K562 (cell line): Measurements from ENCODE around the gene TMEM129. TPM values are rescaled to one million over a fixed set of nuclear protein-coding genes. Genes with fewer than 3 reads are reported as not detected.

ENCODE experiments used
- CBX8 ChIP-seq: fragments of 200-600 bp; sonication (generic); IDR thresholded peaks from 2 replicates; pipeline ENCODE4 v1.6.1; 2012; ENCODE audit warnings: borderline replicate concordance, mixed run types, low read depth, mild to moderate bottlenecking, moderate library complexity, mixed read lengths, low read length, control low read depth, inconsistent platforms; ENCODE audit not compliant: poor library complexity, severe bottlenecking; ENCODE audit errors: extremely low read depth
- CCNT2 ChIP-seq: IDR thresholded peaks from 2 replicates; pipeline ENCODE4 v1.6.1; 2011; ENCODE audit warnings: borderline replicate concordance, low read depth, mild to moderate bottlenecking, moderate library complexity, mixed read lengths, low read length; ENCODE audit not compliant: insufficient read length; ENCODE audit errors: extremely low read depth
- COPS2 ChIP-seq: fragments of 450-650 bp; conservative IDR thresholded peaks from 2 replicates; pipeline ENCODE4 v1.6.1; 2016; ENCODE audit warnings: mild to moderate bottlenecking, moderate library complexity
- ETV5 ChIP-seq: sonication (generic); formaldehyde crosslinking; IDR thresholded peaks from 2 replicates; pipeline ENCODE4 v1.4.0; 2020; ENCODE audit warnings: low read depth, mild to moderate bottlenecking, missing genetic modification reagents
- GABPB1 ChIP-seq: sonication (generic); formaldehyde crosslinking; IDR thresholded peaks from 2 replicates; pipeline ENCODE4 v1.8.0; 2022; ENCODE audit warnings: mild to moderate bottlenecking, missing genetic modification reagents
- HCFC1 ChIP-seq: IDR thresholded peaks from 2 replicates; pipeline ENCODE4 v1.6.1; 2012; ENCODE audit warnings: low read depth, low read length, improper control_type of control experiment
- HNRNPLL ChIP-seq: fragments of 200-400 bp; formaldehyde crosslinking; IDR thresholded peaks from 2 replicates; pipeline ENCODE4 v1.6.1; 2017; ENCODE audit warnings: low read length, low read depth, mild to moderate bottlenecking; ENCODE audit not compliant: poor library complexity, severe bottlenecking
- HOXB6 ChIP-seq: fragments of 250-450 bp; sonication (Bioruptor Pico); IDR thresholded peaks from 2 replicates; pipeline ENCODE4 v1.5.1; 2022; ENCODE audit warnings: mild to moderate bottlenecking, borderline replicate concordance
- JUN ChIP-seq, 2 experiments: sonication (generic) in 1 of 2; formaldehyde crosslinking in 1 of 2; IDR thresholded peaks; 2 replicates each; pipeline versions ENCODE4 v1.6.1 to v1.8.0; 2012 to 2022; ENCODE audit warnings: borderline replicate concordance in 2 of 2, mild to moderate bottlenecking in 2 of 2, improper control_type of control experiment in 1 of 2, low read depth in 1 of 2, low read length in 1 of 2, missing genetic modification reagents in 1 of 2
- KLF6 ChIP-seq: fragments of 250-450 bp; sonication (Bioruptor Pico); IDR thresholded peaks from 2 replicates; pipeline ENCODE4 v1.4.0; 2020; ENCODE audit warnings: mild to moderate bottlenecking, moderate library complexity, borderline replicate concordance
- MAFF ChIP-seq: IDR thresholded peaks from 2 replicates; pipeline ENCODE4 v1.6.1; 2012; ENCODE audit warnings: low read length, improper control_type of control experiment
- NFYB ChIP-seq: IDR thresholded peaks from 2 replicates; pipeline ENCODE4 v1.6.1; 2011; ENCODE audit warnings: mild to moderate bottlenecking, moderate library complexity; ENCODE audit not compliant: insufficient read length; ENCODE audit errors: extremely low read depth
- RFX7 ChIP-seq: fragments of 250-450 bp; sonication (Bioruptor Pico); IDR thresholded peaks from 2 replicates; pipeline ENCODE4 v1.5.1; 2021; ENCODE audit warnings: mild to moderate bottlenecking
- SMAD1 ChIP-seq: fragments of 150-350 bp; IDR thresholded peaks from 2 replicates; pipeline ENCODE4 v1.6.1; 2014; ENCODE audit warnings: low read length, low read depth; ENCODE audit not compliant: partially characterized antibody
- SMAD4 ChIP-seq: fragments of 250-450 bp; sonication (Bioruptor Pico); conservative IDR thresholded peaks from 2 replicates; pipeline ENCODE4 v1.8.0; 2021; ENCODE audit warnings: inconsistent platforms, mild to moderate bottlenecking, moderate library complexity
- TARDBP ChIP-seq: fragments of 450-650 bp; IDR thresholded peaks from 2 replicates; pipeline ENCODE4 v1.6.1; 2016
- YY1 ChIP-seq, 3 experiments: IDR thresholded peaks; 2 replicates each; pipeline ENCODE4 v1.6.1; 2011; ENCODE audit warnings: low read length in 2 of 3, mild to moderate bottlenecking in 2 of 3, moderate library complexity in 2 of 3, borderline replicate concordance in 1 of 3, control low read depth in 1 of 3, low read depth in 1 of 3; ENCODE audit not compliant: insufficient read depth in 3 of 3, insufficient replicate concordance in 2 of 3, control insufficient read depth in 1 of 3, insufficient read length in 1 of 3; ENCODE audit errors: extremely low read depth in 1 of 3
- ZKSCAN8 ChIP-seq: fragments of 200-800 bp; sonication (Bioruptor generic); IDR thresholded peaks from 2 replicates; pipeline ENCODE4 v1.6.1; 2016; ENCODE audit warnings: missing genetic modification characterization, missing compliant biosample characterization
- ZNF217 ChIP-seq: sonication (generic); formaldehyde crosslinking; IDR thresholded peaks from 2 replicates; pipeline ENCODE4 v1.8.0; 2022; ENCODE audit warnings: mild to moderate bottlenecking, missing genetic modification reagents
- ZNF717 ChIP-seq: fragments of 250-450 bp; sonication (Bioruptor Pico); IDR thresholded peaks from 2 replicates; pipeline ENCODE4 v1.5.0; 2021
- polyA plus RNA-seq, 8 experiments: library from polyadenylated mRNA; depleted of rRNA in 4 of 8; stranded (reverse) in 5 of 8; unstranded in 3 of 8; fragments of >200 nt; fragmentation: Nextera tagmentation in 2 of 8; fragmentation: Illumina TruSeq in 1 of 8; extraction: Ambion mirVana in 2 of 8; extraction: Trizol in 1 of 8; gene quantifications; 2 replicates each; pipeline versions ENCODE4 v1.2.1 to v1.2.3, GENCODE V29; 2011 to 2014; ENCODE audit warnings: inconsistent platforms in 1 of 8, missing spikeins in 1 of 8
- total RNA-seq, 7 experiments: library from RNA; depleted of rRNA in 6 of 7; stranded (reverse); fragments of >200 nt in 6 of 7; fragmentation: Illumina TruSeq in 2 of 7; extraction: Trizol in 2 of 7; gene quantifications; 2 replicates each; pipeline versions ENCODE4 v1.2.1 to v1.2.3, GENCODE V29; 2011 to 2021; ENCODE audit warnings: low replicate concordance in 1 of 7
- TF ChIP-seq, protein P1 (sequence below), 2 experiments: IDR thresholded peaks; 2 replicates each; pipeline ENCODE4 v1.6.1; 2011; ENCODE audit warnings: borderline replicate concordance in 1 of 2, control low read depth in 1 of 2, low read depth in 1 of 2, low read length in 1 of 2, mild to moderate bottlenecking in 1 of 2, mixed read lengths in 1 of 2, moderate library complexity in 1 of 2; ENCODE audit not compliant: insufficient read depth in 1 of 2, insufficient read length in 1 of 2, poor library complexity in 1 of 2, severe bottlenecking in 1 of 2; ENCODE audit errors: extremely low read depth in 1 of 2
- TF ChIP-seq, protein P2 (sequence below): fragments of 250-450 bp; sonication (Bioruptor Pico); IDR thresholded peaks from 2 replicates; pipeline ENCODE4 v1.5.0; 2020; ENCODE audit warnings: mild to moderate bottlenecking
- TF ChIP-seq, protein P3 (sequence below): sonication (generic); formaldehyde crosslinking; IDR thresholded peaks from 2 replicates; pipeline ENCODE4 v1.8.0; 2022; ENCODE audit warnings: mild to moderate bottlenecking, low read depth, missing genetic modification reagents

The TMEM129 gene
- total and polyA plus RNA-seq, 9 of the 15 experiments (the other 6 are each of a cell fraction or from before 2014, with no cell fraction given), result 0.34 to 47.2 (median 18.8) TPM

DNA sequence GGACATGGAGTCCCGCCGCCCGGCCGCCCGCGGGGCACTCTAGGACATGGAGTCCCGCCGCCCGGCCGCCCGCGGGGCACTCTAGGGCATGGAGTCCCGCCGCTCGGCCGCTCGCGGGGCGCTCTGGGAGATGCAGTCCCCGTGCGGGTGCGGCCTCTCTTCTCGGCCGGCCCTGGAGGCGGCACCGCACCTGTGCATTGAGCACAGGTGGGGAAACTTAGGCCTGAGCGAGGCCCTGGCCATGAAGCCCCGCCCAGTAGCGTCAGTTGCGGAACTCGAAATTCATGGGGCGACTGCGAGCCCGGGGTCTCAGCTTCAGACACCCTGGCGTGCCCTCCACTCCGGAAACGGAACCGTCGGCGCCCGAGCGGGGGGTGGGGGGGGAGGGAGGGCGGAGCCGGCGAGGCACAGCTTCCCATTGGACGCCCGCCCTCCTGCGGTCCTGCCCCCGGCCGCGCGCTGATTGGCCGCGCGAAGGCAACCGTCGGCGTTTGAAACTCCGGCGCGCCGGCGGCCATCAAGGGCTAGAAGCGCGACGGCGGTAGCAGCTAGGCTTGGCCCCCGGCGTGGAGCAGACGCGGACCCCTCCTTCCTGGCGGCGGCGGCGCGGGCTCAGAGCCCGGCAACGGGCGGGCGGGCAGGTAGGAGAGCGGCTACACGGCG is at the start of gene TMEM129, which contains the start of gene TACC3 (continued):
- TF ChIP-seq CCNT2 (peak; percentile 57), SMAD1 (no peak), ZNF717 (CRISPR knock-in tag) (no peak), RFX7 (no peak), ETV5 (CRISPR knock-in tag) (peak; percentile 60; the same call in 1 of the 2 replicates), JUN (IDR thresholded peaks at IDR 0.05; ENCODE audit: borderline replicate concordance, low read depth, low read length) (no peak), JUN (CRISPR knock-in tag; IDR thresholded peaks at IDR 0.05; ENCODE audit: borderline replicate concordance) (no peak), MAFF (no peak), GABPB1 (CRISPR knock-in tag) (peak; percentile 89), TARDBP (no peak), HCFC1 (peak; percentile 80), HOXB6 (CRISPR knock-in tag) (no peak), CBX8 (no peak), YY1 (IDR thresholded peaks at IDR 0.05; ENCODE audit: borderline replicate concordance in 1 of 3, control insufficient read depth in 1 of 3, extremely low read depth in 1 of 3, insufficient read depth in 3 of 3, insufficient read length in 1 of 3, insufficient replicate concordance in 2 of 3, low read depth in 1 of 3, low read length in 2 of 3) (peak in 2 of 3 experiments; percentile 85 to 90), ZKSCAN8 (CRISPR knock-in tag) (no peak), SMAD4 (no peak; the same call in 1 of the 2 replicates), ZNF217 (CRISPR knock-in tag) (no peak), HNRNPLL (peak; percentile 85), NFYB (peak; percentile 30), COPS2 (no peak), KLF6 (CRISPR knock-in tag) (no peak)
- TF ChIP-seq, protein P1, sequence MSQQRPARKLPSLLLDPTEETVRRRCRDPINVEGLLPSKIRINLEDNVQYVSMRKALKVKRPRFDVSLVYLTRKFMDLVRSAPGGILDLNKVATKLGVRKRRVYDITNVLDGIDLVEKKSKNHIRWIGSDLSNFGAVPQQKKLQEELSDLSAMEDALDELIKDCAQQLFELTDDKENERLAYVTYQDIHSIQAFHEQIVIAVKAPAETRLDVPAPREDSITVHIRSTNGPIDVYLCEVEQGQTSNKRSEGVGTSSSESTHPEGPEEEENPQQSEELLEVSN (IDR thresholded peaks at IDR 0.05; ENCODE audit: borderline replicate concordance in 1 of 2, extremely low read depth in 1 of 2, insufficient read depth in 1 of 2, insufficient read length in 1 of 2, low read depth in 1 of 2, low read length in 1 of 2, poor library complexity in 1 of 2, severe bottlenecking in 1 of 2), result peak in 1 of 2 experiments; percentile 28
- TF ChIP-seq, protein P2, sequence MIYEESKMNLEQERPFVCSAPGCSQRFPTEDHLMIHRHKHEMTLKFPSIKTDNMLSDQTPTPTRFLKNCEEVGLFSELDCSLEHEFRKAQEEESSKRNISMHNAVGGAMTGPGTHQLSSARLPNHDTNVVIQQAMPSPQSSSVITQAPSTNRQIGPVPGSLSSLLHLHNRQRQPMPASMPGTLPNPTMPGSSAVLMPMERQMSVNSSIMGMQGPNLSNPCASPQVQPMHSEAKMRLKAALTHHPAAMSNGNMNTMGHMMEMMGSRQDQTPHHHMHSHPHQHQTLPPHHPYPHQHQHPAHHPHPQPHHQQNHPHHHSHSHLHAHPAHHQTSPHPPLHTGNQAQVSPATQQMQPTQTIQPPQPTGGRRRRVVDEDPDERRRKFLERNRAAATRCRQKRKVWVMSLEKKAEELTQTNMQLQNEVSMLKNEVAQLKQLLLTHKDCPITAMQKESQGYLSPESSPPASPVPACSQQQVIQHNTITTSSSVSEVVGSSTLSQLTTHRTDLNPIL (CRISPR knock-in tag), result no peak
- TF ChIP-seq, protein P3, sequence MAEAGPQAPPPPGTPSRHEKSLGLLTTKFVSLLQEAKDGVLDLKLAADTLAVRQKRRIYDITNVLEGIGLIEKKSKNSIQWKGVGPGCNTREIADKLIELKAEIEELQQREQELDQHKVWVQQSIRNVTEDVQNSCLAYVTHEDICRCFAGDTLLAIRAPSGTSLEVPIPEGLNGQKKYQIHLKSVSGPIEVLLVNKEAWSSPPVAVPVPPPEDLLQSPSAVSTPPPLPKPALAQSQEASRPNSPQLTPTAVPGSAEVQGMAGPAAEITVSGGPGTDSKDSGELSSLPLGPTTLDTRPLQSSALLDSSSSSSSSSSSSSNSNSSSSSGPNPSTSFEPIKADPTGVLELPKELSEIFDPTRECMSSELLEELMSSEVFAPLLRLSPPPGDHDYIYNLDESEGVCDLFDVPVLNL (CRISPR knock-in tag), result peak; percentile 96
